Osteoblast (primary cell): ENCODE measurements around the gene HOXB13. TPM values are rescaled to one million over a fixed set of nuclear protein-coding genes. Genes with fewer than 3 reads are reported as not detected.
"Not testable (repeated sequence)": the region's sequence is repeated elsewhere in the genome, so short reads cannot be mapped to it uniquely, and the experiment has no call there.

Source experiments
- DNase-seq: peaks from one replicate; pipeline ENCODE4 v3.0.0; 2011; ENCODE audit warnings: low spot score, mixed read lengths; ENCODE audit not compliant: insufficient read length; ENCODE audit errors: missing footprints
- H2AFZ ChIP-seq: 2 replicates; pipeline ENCODE4 v1.6.0; 2011; ENCODE audit warnings: mild to moderate bottlenecking, low read length
- H3K27ac ChIP-seq: 2 replicates; pipeline ENCODE4 v1.5.1; 2011; ENCODE audit warnings: mild to moderate bottlenecking, low read depth, low read length, moderate library complexity
- H3K27me3 ChIP-seq: 2 replicates; pipeline ENCODE4 v1.6.0; 2012; ENCODE audit warnings: mild to moderate bottlenecking, control low read depth, inconsistent platforms, low read length, moderate library complexity; ENCODE audit not compliant: insufficient read depth
- H3K36me3 ChIP-seq: 2 replicates; pipeline ENCODE4 v1.5.1; 2011; ENCODE audit warnings: mild to moderate bottlenecking, low read length, control low read depth, moderate library complexity; ENCODE audit not compliant: insufficient read depth
- H3K4me1 ChIP-seq: 2 replicates; pipeline ENCODE4 v1.5.1; 2011; ENCODE audit warnings: mild to moderate bottlenecking, low read length, control low read depth, moderate library complexity; ENCODE audit not compliant: insufficient read depth
- H3K4me2 ChIP-seq: 2 replicates; pipeline ENCODE4 v1.6.0; 2011; ENCODE audit warnings: mild to moderate bottlenecking, low read length; ENCODE audit not compliant: insufficient read depth
- H3K4me3 ChIP-seq: fragments of 200-600 bp; sonication (generic); 3 replicates; pipeline ENCODE4 v1.5.1; 2012; ENCODE audit warnings: mild to moderate bottlenecking, low read length, inconsistent platforms; ENCODE audit not compliant: insufficient read depth
- H3K79me2 ChIP-seq: 2 replicates; pipeline ENCODE4 v1.6.0; 2012; ENCODE audit warnings: mild to moderate bottlenecking, low read length, control low read depth, inconsistent platforms; ENCODE audit not compliant: insufficient read depth
- H3K9me3 ChIP-seq: 2 replicates; pipeline ENCODE4 v1.5.1; 2011; ENCODE audit warnings: low read depth, low read length, control low read depth
- H4K20me1 ChIP-seq: 2 replicates; pipeline ENCODE4 v1.6.0; 2012; ENCODE audit warnings: mild to moderate bottlenecking, low read length, control low read depth; ENCODE audit not compliant: insufficient read depth
- total RNA-seq: library from RNA; depleted of rRNA; stranded (reverse); fragments of >200 nt; gene quantifications from 2 replicates; pipeline ENCODE4 v1.2.3, GENCODE V29; 2012
- TF ChIP-seq, protein P1 (sequence below): IDR thresholded peaks from 2 replicates; pipeline ENCODE4 v1.5.1; 2011; ENCODE audit warnings: mild to moderate bottlenecking, low read depth, low read length, moderate library complexity; ENCODE audit errors: extremely low read depth

The HOXB13 gene
- total RNA-seq, 1 donor = not detected

- Histone ChIP-seq H3K27me3 (peaks cover 79% of the 10 kb centered on the region), H2AFZ (no peak overlapping the region), H4K20me1 (no peaks in the 10 kb centered on the region), H3K4me1 (no peaks in the 10 kb centered on the region), H3K4me2 (no peak overlapping the region), H3K27ac (no peak overlapping the region), H3K36me3 (no peaks in the 10 kb centered on the region), H3K9me3 (no peaks in the 10 kb centered on the region), H3K4me3 (no peak overlapping the region), H3K79me2 (no peaks in the 10 kb centered on the region)
- TF ChIP-seq, protein P1, sequence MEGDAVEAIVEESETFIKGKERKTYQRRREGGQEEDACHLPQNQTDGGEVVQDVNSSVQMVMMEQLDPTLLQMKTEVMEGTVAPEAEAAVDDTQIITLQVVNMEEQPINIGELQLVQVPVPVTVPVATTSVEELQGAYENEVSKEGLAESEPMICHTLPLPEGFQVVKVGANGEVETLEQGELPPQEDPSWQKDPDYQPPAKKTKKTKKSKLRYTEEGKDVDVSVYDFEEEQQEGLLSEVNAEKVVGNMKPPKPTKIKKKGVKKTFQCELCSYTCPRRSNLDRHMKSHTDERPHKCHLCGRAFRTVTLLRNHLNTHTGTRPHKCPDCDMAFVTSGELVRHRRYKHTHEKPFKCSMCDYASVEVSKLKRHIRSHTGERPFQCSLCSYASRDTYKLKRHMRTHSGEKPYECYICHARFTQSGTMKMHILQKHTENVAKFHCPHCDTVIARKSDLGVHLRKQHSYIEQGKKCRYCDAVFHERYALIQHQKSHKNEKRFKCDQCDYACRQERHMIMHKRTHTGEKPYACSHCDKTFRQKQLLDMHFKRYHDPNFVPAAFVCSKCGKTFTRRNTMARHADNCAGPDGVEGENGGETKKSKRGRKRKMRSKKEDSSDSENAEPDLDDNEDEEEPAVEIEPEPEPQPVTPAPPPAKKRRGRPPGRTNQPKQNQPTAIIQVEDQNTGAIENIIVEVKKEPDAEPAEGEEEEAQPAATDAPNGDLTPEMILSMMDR = no peak
- no peak for DNase-seq
Observed at GRCh38 chr17:48718227-48718760, 10.3 kb downstream of the HOXB13 start.

GRCh38 chr17:48717367-48718226, 11.0 kb downstream of the HOXB13 start:
- no peaks in the 10 kb centered on the region for H3K36me3 ChIP-seq
- H3K27me3 ChIP-seq = peaks cover 72% of the 10 kb centered on the region
- H2AFZ ChIP-seq = no peak overlapping the region
- H3K9me3 ChIP-seq = no peaks in the 10 kb centered on the region
- TF ChIP-seq, protein P1 = no peak
- no peak for DNase-seq
- H3K4me1 ChIP-seq = no peaks in the 10 kb centered on the region
- H3K79me2 ChIP-seq = no peaks in the 10 kb centered on the region
- H4K20me1 ChIP-seq = no peaks in the 10 kb centered on the region
- H3K4me2 ChIP-seq = no peak overlapping the region
- no peak overlapping the region for H3K27ac ChIP-seq
- H3K4me3 ChIP-seq = no peak overlapping the region

DNA sequence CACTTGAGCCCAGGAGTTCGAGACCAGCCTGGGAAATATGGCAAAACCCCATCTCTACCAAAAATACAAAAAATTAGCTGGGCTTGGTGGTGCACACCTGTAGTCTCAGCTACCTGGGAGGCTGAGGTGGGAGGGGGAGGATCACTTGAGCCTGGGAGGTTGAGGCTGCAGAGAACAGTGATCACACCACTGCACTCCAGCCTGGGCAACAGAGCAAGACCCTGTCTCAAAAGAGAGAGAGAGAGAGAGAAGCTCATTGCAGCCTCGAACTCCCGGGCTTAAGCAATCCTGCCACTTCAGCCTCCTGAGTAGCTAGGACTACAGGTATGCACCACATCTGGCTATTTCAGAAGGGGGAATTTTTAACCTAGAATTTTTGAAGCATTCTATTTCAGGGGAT, 12.0 kb downstream of the HOXB13 start:
- not testable (repeated sequence) for H3K4me1 ChIP-seq, H3K4me2 ChIP-seq
- peaks cover 69% of the 10 kb centered on the region for H3K27me3 ChIP-seq

DNA sequence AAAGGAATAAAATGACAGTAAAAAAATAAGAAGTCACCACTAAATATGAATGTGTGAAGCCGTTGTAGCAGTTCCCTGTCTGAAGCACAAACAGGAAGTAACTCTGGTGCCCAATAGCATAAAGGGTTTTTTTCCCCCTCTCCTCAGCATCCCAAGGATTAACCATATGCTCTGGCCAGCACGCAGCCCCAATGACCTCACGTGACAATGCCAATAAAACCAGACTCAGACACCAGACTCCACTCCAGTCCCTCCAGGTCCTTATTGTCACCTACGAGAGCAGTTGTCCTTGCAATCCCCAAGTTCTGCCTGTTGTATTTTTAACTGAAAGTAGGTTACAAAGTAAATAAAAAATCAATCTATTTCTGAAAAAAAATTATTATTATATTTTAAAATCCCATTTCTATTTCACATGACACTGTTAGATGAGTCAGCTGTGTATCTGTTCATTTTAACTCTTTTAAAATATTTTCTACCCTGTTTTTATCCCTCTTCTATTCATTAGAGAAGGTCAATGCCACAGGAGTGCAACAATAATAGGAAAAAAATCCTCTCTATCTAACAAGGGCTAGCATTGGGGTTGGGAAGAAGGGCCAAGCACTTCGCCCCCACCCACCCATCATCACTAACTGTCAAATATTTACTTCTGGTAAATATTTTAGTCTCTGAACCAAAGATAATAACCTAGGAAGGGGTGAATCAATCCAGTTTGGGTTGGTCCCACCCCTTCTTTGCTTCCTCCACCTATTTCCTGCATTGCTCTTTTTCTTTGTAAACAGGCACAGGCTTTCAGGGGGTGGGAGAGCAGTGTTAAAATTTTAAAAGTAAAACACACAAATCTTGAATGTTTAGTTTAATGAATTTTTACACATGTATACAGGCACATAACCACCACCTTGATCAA, 12.8 kb downstream of the HOXB13 start:
- Histone ChIP-seq H3K27ac (no peak overlapping the region), H3K79me2 (no peaks in the 10 kb centered on the region), H3K4me1 (no peaks in the 10 kb centered on the region), H3K36me3 (no peaks in the 10 kb centered on the region), H3K4me2 (no peak overlapping the region), H2AFZ (no peak overlapping the region), H3K9me3 (no peaks in the 10 kb centered on the region), H4K20me1 (no peaks in the 10 kb centered on the region), H3K4me3 (no peak overlapping the region), H3K27me3 (peaks cover 66% of the 10 kb centered on the region)
- no peak for DNase-seq
- TF ChIP-seq, protein P1 = no peak

More for the DNA sequence above, 12.0 kb downstream of the HOXB13 start:
- not testable (repeated sequence) for H3K9me3 ChIP-seq, H4K20me1 ChIP-seq, H3K4me3 ChIP-seq, H2AFZ ChIP-seq, H3K27ac ChIP-seq, DNase-seq, H3K36me3 ChIP-seq, H3K79me2 ChIP-seq
